Head of caudate nucleus (tissue), 42 donors: ENCODE data around the gene ZNF599.

Experiments
- DNase-seq, 42 donors: peaks; one replicate each; pipeline versions ENCODE4 v3.0.0 to v3.0.0-alpha.2; 2020 to 2021; ENCODE audit warnings: mixed read lengths in 7 of 42
- intact Hi-C: fragments of 100-400 bp; cut with DNase I; formaldehyde crosslinking; loops from one replicate; pipeline ENCODE4 v1.15.0; 2022

The ZNF599 gene

GRCh38 chr19:34759218-34759917 lies 13.6 kb downstream of the ZNF599 start:
- DNase-seq = no peak
- intact Hi-C loops = no loop called here

DNA sequence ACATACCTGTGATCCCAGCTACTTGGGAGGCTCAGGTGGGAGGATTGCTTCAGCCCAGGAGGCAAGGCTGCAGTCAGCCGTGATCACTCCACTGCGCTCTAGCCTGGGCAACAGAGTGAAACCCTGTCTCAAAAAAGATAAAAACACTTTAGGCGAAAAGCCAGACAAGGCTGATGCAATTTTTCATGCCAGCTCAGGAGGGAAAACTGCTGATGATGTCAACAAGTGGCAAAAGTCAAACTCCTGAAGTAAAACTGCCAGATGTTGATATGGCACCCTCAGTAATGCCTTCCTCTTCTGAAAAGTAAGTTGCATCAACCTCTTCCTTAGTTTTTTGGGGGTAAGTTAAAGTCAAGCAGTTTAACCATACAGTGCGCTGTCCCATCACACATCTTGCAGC lies 15.6 kb downstream of the ZNF599 start:
- no peak for DNase-seq
- intact Hi-C loops = no loop called here

DNA sequence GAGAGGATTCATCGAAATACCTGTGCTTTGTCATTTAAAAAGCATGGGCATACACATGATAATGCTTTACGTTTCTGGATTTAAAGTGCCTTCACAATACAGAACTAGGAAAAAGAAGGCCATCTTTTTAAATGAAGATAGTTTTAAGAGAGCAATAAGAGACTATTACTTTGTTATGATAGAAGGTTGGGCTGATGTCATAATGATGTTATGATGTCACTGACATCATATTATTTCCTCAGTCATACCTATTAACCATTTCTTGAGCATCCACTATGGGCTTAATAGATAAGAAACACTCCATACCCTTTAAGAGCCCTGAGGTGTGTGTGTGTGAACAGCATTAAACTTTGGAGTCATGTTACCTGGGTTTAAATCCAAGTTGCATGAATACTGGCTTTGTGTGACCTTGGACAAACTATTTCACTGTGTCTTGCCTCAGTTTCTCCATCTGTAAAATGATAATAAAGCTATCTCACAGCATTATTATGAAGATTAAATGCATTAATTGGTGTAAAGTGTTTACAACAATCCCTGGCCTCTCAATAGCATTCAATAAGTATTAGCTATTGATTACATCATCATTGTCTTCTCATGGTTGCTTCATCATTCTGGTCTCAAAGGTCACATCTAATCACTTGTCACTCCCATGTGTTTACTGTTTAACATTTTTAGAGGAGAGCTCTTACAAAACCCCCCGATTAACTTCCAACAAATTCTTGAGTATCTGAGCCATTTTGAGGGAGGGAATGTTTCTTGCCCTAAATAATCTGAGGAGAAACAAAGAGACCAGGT lies 27.9 kb downstream of the ZNF599 start:
- DNase-seq = no peak
- intact Hi-C loops = no loop called here

GRCh38 chr19:34734537-34735103 lies 38.4 kb downstream of the ZNF599 start:
- intact Hi-C loops = loop anchor here (5.0 kb wide), 1 partner anchor 38 kb away; the partner anchor contains the start of gene ZNF599

DNA sequence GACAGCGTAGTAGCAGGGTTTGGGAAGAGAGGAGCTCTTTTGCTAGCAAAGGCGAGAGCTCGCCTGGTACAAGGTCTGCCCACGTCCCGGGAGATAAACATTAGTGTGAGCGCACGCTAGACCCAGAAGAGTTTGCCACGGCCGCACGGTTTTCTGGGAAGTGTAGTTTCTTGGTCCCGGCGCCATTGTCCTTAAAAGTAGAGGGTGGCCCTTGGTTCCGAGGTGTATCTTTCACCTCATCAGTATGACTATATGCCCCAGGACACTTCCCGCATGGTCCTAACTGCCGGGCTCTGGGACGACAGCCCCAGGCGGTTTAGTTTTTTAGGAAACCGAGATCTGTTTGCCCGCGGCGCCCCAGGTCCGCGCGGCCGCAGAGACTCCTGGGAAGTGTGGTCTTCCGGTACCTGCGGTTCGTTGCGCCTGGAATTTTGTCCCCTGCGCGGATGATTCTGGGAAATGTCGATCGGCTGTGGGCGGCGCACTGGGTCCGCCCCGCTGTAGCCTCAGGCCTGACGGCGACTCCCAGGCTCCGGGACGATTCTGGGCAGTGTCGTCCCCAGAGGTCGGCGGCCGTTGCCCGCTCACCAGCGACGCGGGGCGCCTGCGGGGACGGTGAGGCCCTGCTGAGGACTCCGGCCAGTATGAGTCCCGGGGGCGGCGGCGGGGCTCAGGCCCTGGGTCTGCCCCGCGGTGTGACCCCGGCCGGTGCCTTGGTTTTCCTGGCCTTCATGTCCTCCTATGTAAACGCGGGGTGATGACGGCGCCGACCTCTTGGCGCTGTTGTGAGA lies 39.1 kb downstream of the ZNF599 start, which contains the start of gene ZNF181:
Gene ZNF181, plus strand, starts transcription at position 498 of the 791 bp plus-strand sequence. CDS start 795 bp downstream, outside the sequence.
- peak; percentile 86 to 97 (median 92) for DNase-seq

More at GRCh38 chr19:34734537-34735103, 38.4 kb downstream of the ZNF599 start:
- peak in 6 of 42 donors; percentile 6 to 81 (median 45) for DNase-seq

GRCh38 chr19:34733266-34733745 lies 39.7 kb downstream of the ZNF599 start:
- DNase-seq = peak in 4 of 42 donors; percentile 4 to 65 (median 57)
- intact Hi-C loops = no loop called here

More for the DNA sequence above, 39.1 kb downstream of the ZNF599 start, which contains the start of gene ZNF181:
- intact Hi-C loops = no loop called here

- intact Hi-C loops = no loop called here
- DNase-seq = peak in 14 of 42 donors; percentile 5 to 41 (median 18)
Measured at GRCh38 chr19:34732612-34733211, 40.3 kb downstream of the ZNF599 start.

- intact Hi-C loops = no loop called here
Measured at GRCh38 chr19:34731964-34732363, 41.1 kb downstream of the ZNF599 start.

GRCh38 chr19:34731019-34731829 lies 41.8 kb downstream of the ZNF599 start:
- intact Hi-C loops = no loop called here

More at GRCh38 chr19:34731964-34732363, 41.1 kb downstream of the ZNF599 start:
- DNase-seq = no peak

GRCh38 chr19:34725400-34725799 lies 47.6 kb downstream of the ZNF599 start:
- no peak for DNase-seq
- intact Hi-C loops = no loop called here

More at GRCh38 chr19:34731019-34731829, 41.8 kb downstream of the ZNF599 start:
- DNase-seq = no peak

GRCh38 chr19:34722353-34722752 lies 50.7 kb downstream of the ZNF599 start:
- no peak for DNase-seq
- intact Hi-C loops = no loop called here

DNA sequence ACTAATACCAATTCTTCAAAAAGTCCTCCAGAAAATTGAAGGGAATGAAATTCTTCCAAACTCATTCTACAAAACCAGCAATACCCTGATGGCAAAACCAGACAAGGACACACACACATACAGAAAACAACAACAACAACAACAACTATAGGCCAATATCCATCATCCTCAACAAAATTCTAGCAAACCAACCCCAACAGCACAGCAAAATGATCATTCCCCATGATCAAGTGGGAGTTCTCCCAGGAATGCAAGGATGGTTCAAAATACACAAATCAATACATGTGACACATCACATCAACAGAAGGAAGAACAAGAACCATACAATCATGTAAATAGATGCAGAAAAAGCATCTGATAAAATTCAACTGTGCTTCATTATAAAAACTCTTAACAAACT lies 57.7 kb downstream of the ZNF599 start:
- no peak for DNase-seq
- intact Hi-C loops = no loop called here

- intact Hi-C loops = loop anchor here (2.0 to 5.0 kb wide), 2 partner anchors 71 to 212 kb away; no protein-coding TSS in a partner anchor
- no peak for DNase-seq
Measured at GRCh38 chr19:34713262-34713637, 59.8 kb downstream of the ZNF599 start.

GRCh38 chr19:34712395-34713261 lies 60.4 kb downstream of the ZNF599 start:
- intact Hi-C loops = loop anchor here (2.0 to 5.0 kb wide), 2 partner anchors 70 to 212 kb away; no protein-coding TSS in a partner anchor
- peak in 35 of 42 donors; percentile 6 to 87 (median 53) for DNase-seq

GRCh38 chr19:34711890-34712289 lies 61.1 kb downstream of the ZNF599 start:
- intact Hi-C loops = loop anchor here (2.0 to 5.0 kb wide), 2 partner anchors 70 to 211 kb away; no protein-coding TSS in a partner anchor
- no peak for DNase-seq
